ENCODE data around the gene RAB31. TPM values are rescaled to one million over a fixed set of nuclear protein-coding genes. Genes with fewer than 3 reads are reported as not detected.
A peak's percentile ranks its signal among the peaks of the same experiment; 100 is the strongest.

RAB31 gene
- total and polyA plus RNA-seq, 12 donors: 46.6 to 365 (median 136) TPM

GRCh38 chr18:9751371-9752031, 43.4 kb downstream of the RAB31 start:
- TF ChIP-seq POLR2A (IDR thresholded peaks at IDR 0.05): no peak
- no peak for TF ChIP-seq CTCF (IDR thresholded peaks at IDR 0.05)
- Histone ChIP-seq H3K4me3 (no peak overlapping the region), H3K9me3 (replicated peaks in 1 of 3) (no peaks in the 10 kb centered on the region), H3K27ac (peak overlapping the region in 3 of 5 donors; percentile 66 to 78 (median 76)), H3K4me1 (replicated peaks in 1 of 2) (peaks cover 39 to 43% of the 10 kb centered on the region in 2 donors), H3K36me3 (replicated peaks in 1 of 2) (no peaks in the 10 kb centered on the region), H3K27me3 (no peaks in the 10 kb centered on the region)
- 69 to 84% (median 70%) methylated on average over 8 of the region's 8 CpGs for WGBS, 4 donors
- intact Hi-C loops (cut with DNase I): no loop called here
- DNase-seq: peak in 6 of 7 donors; percentile 57 to 80 (median 71)

GRCh38 chr18:9753846-9754245, 45.7 kb downstream of the RAB31 start:
- DNase-seq: no peak
- whole genome bisulfite sequencing, 4 donors: 88 to 94% (median 92%) methylated on average over 7 of the region's 7 CpGs
- Histone ChIP-seq H3K27ac (no peak overlapping the region), H3K9me3 (replicated peaks in 1 of 3) (no peaks in the 10 kb centered on the region), H3K36me3 (replicated peaks in 1 of 2) (no peaks in the 10 kb centered on the region), H3K4me1 (replicated peaks in 1 of 2) (peaks cover 61 to 66% of the 10 kb centered on the region in 2 donors), H3K4me3 (no peak overlapping the region), H3K27me3 (no peaks in the 10 kb centered on the region)
- intact Hi-C loops (cut with DNase I): no loop called here
- TF ChIP-seq CTCF (IDR thresholded peaks at IDR 0.05) (no peak), POLR2A (IDR thresholded peaks at IDR 0.05) (no peak)

GRCh38 chr18:9755110-9755509, 47.0 kb downstream of the RAB31 start:
- H3K27me3 ChIP-seq: no peaks in the 10 kb centered on the region
- TF ChIP-seq CTCF (IDR thresholded peaks at IDR 0.05) (no peak), POLR2A (IDR thresholded peaks at IDR 0.05) (no peak)
- H3K4me1 ChIP-seq (replicated peaks in 1 of 2): peaks cover 55 to 72% of the 10 kb centered on the region in 2 donors
- WGBS, 4 donors: 45 to 65% (median 51%) methylated on average over 2 to 3 of the region's 3 CpGs
- intact Hi-C loops (cut with DNase I): no loop called here
- no peaks in the 10 kb centered on the region for H3K36me3 ChIP-seq (replicated peaks in 1 of 2)
- H3K27ac ChIP-seq: peak overlapping the region in 3 of 5 donors; percentile 43 to 80 (median 48)
- peak in 1 of 7 donors; percentile 9 for DNase-seq
- no peak overlapping the region for H3K4me3 ChIP-seq
- no peaks in the 10 kb centered on the region for H3K9me3 ChIP-seq (replicated peaks in 1 of 3)

- no peak for DNase-seq
- peak overlapping the region in 3 of 5 donors; percentile 43 to 80 (median 48) for H3K27ac ChIP-seq
- intact Hi-C loops (cut with DNase I): no loop called here
- no peak overlapping the region for H3K4me3 ChIP-seq
- no peaks in the 10 kb centered on the region for H3K36me3 ChIP-seq (replicated peaks in 1 of 2)
- WGBS, 4 donors: 46 to 83% (median 67%) methylated on average over 1 to 3 of the region's 3 CpGs
- no peaks in the 10 kb centered on the region for H3K9me3 ChIP-seq (replicated peaks in 1 of 3)
- TF ChIP-seq CTCF (IDR thresholded peaks at IDR 0.05) (no peak), POLR2A (IDR thresholded peaks at IDR 0.05) (no peak)
- peaks cover 50 to 72% of the 10 kb centered on the region in 2 donors for H3K4me1 ChIP-seq (replicated peaks in 1 of 2)
- H3K27me3 ChIP-seq: no peaks in the 10 kb centered on the region
These were observed 47.5 kb downstream of the RAB31 start for GRCh38 chr18:9755615-9756014.
